Testis (tissue), 2 donors: ENCODE measurements around the gene SLC22A23.

Experiments used
- POLR2A ChIP-seq: fragments of 450-650 bp; IDR thresholded peaks from one replicate; pipeline ENCODE4 v1.6.1; 2017; ENCODE audit warnings: antibody characterized with exemption, mild to moderate bottlenecking, moderate library complexity
- TF ChIP-seq, protein P1 (sequence below), 3 experiments: fragments of 450-650 bp in 2 of 3; fragments of 200-600 bp in 1 of 3; sonication (generic) in 1 of 3; IDR thresholded peaks; one replicate each; pipeline ENCODE4 v1.5.1; 2016 to 2019; ENCODE audit warnings: antibody characterized with exemption in 3 of 3, mild to moderate bottlenecking in 2 of 3, moderate library complexity in 1 of 3

DNA sequence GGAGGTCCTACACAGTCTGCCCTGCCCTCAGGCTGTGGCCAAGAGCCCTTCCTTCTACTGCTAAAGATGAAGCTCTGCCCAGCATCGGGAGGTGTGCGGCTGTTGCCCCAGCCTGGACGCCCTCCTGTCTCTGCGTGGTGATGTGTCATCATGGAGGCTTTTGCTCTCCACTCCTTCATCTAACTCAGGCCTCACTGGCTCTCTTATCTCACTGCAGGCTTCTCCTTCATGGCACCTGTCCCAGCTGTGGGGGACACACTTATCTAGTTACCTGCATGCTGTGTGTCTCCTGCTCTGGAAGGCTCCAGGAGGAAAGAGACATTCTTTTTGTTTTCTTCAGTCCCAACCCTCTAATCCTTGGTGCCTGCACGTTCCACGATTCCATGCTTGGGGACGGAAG, 109.0 kb downstream of the SLC22A23 start:
- TF ChIP-seq, protein P1, sequence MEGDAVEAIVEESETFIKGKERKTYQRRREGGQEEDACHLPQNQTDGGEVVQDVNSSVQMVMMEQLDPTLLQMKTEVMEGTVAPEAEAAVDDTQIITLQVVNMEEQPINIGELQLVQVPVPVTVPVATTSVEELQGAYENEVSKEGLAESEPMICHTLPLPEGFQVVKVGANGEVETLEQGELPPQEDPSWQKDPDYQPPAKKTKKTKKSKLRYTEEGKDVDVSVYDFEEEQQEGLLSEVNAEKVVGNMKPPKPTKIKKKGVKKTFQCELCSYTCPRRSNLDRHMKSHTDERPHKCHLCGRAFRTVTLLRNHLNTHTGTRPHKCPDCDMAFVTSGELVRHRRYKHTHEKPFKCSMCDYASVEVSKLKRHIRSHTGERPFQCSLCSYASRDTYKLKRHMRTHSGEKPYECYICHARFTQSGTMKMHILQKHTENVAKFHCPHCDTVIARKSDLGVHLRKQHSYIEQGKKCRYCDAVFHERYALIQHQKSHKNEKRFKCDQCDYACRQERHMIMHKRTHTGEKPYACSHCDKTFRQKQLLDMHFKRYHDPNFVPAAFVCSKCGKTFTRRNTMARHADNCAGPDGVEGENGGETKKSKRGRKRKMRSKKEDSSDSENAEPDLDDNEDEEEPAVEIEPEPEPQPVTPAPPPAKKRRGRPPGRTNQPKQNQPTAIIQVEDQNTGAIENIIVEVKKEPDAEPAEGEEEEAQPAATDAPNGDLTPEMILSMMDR (IDR thresholded peaks at IDR 0.05) = no peak
- no peak for TF ChIP-seq POLR2A
